ENCODE results near the gene TMPRSS13.
"Not testable (repeated sequence)": the region's sequence is repeated elsewhere in the genome, so short reads cannot be mapped to it uniquely, and the experiment has no call there.

The TMPRSS13 gene

DNA sequence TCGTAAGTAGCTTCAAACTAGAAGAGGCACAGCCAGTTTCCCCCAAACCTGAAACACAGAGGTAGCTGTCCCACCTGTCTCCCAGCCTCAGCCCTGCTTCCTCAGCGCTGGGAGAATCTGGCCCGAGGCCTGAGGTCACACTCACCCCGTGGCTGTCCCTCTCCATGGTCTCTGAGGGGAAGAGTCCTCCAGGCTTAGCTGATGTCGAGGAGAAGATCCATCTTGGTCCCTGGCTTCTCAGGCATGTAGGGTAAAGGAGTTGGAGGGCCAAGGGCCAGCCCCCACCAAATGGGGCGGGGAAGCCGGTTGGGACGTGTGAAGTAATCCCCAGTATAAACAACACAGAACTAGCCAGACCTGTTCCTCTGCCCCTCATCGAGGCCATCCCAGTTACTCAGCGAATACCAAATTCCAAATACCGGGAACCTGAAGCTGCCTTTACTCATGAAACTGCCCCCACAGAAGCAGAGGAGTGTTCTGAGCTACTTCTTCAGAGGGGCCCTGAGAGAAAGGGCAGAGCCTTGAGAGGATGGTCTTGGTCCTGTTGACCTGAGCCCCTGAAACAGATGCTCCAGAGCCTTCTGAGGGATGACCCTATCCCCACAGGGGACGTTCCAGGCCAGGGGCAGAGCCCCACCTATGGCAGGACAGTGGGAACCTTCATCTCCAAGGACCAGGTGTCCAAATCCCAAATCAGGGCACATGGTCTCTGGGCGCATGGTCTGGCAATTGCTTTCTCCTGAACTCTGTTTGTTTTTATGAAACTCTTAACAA, at the start of gene TMPRSS13:
TSS of gene TMPRSS13 (minus strand) at position 261 of the 774 bp plus-strand sequence. CDS start at position 166, 95 bp downstream.
- DNase-seq (ENCODE audit: low spot score), result no peak
- in situ Hi-C loops (cut with MboI; ENCODE audit: low pct_unique_long_range_greater_than_20kb, low sequenced_read_pairs, unreplicated experiment), result no loop called here
- TF ChIP-seq, protein P1, sequence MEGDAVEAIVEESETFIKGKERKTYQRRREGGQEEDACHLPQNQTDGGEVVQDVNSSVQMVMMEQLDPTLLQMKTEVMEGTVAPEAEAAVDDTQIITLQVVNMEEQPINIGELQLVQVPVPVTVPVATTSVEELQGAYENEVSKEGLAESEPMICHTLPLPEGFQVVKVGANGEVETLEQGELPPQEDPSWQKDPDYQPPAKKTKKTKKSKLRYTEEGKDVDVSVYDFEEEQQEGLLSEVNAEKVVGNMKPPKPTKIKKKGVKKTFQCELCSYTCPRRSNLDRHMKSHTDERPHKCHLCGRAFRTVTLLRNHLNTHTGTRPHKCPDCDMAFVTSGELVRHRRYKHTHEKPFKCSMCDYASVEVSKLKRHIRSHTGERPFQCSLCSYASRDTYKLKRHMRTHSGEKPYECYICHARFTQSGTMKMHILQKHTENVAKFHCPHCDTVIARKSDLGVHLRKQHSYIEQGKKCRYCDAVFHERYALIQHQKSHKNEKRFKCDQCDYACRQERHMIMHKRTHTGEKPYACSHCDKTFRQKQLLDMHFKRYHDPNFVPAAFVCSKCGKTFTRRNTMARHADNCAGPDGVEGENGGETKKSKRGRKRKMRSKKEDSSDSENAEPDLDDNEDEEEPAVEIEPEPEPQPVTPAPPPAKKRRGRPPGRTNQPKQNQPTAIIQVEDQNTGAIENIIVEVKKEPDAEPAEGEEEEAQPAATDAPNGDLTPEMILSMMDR (IDR thresholded peaks at IDR 0.05; ENCODE audit: extremely low read depth, insufficient read depth, missing control alignments), result no peak

DNA sequence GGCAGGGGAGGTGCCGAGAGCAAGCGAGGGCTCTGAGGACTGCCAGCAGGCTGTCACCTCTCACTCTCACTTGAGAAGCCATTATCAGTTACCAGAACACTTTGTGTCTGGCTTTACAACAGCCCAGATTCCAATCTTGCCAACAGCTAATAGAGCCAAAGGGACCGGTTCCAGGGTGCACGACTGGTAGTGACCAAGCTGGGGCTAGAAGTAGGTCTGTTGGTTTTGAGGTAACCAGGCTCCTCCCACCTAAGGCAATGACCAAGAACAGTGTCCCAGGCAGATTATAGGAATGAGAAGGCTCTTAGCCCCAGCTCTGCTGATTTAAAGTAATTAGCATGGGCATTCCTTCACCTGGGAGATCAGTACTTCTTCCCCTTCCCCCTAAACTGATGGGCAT, 49.8 kb upstream of the TMPRSS13 start:
- peak; percentile 22 for DNase-seq (ENCODE audit: low spot score)
- in situ Hi-C loops (cut with MboI; ENCODE audit: low pct_unique_long_range_greater_than_20kb, low sequenced_read_pairs, unreplicated experiment), result no loop called here
- TF ChIP-seq, protein P1 (IDR thresholded peaks at IDR 0.05; ENCODE audit: extremely low read depth, insufficient read depth, missing control alignments), result no peak

DNA sequence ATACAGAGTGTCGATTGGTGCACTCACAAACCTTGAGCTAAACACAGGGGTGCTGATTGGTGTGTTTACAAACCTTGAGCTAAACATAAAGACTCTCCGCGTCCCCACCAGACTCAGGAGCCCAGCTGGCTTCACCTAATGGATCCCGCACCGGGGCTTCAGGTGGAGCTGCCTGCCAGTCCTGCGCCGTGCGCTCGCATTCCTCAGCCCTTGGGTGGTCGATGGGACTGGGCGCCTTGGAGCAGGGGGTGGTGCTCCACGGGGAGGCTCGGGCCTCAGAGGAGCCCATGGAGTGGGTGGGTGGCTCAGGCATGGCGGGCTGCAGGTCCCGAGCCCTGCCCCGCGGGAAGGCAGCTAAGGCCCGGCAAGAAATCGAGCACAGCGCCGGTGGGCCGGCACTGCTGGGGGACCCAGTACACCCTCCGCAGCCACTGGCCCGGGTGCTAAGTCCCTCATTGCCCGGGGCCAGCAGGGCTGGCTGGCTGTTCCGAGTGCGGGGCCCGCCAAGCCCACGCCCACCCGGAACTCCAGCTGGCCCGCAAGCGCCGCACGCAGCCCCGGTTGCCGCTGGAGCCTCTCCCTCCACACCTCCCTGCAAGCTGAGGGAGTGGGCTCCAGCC, 49.2 kb upstream of the TMPRSS13 start:
- DNase-seq (ENCODE audit: low spot score); in situ Hi-C loops (cut with MboI; ENCODE audit: low pct_unique_long_range_greater_than_20kb, low sequenced_read_pairs, unreplicated experiment): not testable (repeated sequence)

DNA sequence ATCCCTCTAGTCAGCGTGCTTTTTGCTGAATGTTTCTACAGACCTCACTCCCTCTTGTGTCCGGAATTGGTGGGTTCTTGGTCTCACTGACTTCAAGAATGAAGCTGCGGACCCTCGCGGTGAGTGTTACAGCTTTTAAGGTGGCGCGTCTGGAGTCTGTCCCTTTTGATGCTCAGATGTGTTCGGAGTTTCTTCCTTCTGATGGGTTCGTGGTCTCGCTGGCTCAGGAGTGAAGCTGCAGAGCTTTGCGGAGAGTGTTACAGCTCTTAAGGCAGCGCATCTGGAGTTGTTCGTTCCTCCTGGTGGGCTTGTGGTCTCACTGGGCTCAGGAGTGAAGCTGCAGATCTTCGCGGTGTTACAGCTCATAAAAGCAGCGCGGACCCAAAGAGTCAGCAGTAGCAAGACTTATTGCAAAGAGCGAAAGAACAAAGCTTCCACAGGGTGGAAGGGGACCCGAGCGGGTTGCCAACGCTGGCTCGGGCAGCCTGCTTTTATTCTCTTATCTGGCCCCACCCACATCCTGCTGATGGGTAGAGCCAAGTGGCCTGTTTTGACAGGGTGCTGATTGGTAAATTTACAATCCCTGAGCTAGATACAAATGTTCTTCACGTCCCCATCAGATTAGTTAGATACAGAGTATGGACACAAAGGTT, 48.5 kb upstream of the TMPRSS13 start:
- DNase-seq (ENCODE audit: low spot score); in situ Hi-C loops (cut with MboI; ENCODE audit: low pct_unique_long_range_greater_than_20kb, low sequenced_read_pairs, unreplicated experiment): not testable (repeated sequence)

DNA sequence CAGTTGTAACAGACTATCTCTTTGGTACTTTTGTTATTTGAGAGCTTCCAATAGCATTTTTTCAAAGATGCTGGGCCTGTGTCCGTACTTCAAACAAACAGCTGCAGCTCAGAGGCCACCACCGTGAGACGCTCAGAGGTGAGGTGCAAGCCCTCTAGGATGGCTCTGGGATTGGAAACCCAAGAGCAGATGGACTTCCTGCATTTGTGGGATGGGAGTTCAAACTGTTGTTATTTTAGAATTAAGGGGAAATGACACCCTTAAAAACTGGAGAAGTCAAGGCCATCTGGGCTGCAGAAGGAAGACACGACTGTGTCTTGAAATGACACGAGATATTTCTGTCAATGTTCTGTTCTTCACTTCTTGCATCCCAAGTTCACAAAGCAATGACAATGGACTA, 47.8 kb upstream of the TMPRSS13 start:
- in situ Hi-C loops (cut with MboI; ENCODE audit: low pct_unique_long_range_greater_than_20kb, low sequenced_read_pairs, unreplicated experiment), result no loop called here
- no peak for DNase-seq (ENCODE audit: low spot score)

DNA sequence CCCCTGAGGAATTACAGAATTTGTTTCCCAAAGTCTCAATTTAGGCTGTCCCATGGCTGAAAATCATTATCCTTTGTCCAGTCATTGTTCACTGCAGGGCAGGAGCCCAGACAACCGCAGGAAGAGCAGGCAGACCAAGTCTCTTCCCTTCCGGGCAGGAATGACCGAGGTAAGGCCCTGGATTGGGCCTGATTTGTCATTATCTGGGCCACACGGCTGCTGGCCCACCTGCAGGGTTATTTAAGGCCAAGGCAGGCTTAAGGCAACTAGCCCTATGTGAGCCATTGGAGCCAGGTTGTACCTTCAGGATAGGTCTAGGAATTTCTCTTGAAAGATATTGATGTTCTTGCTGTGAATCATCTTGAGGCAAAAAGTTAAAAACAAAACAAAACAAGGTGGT, 47.2 kb upstream of the TMPRSS13 start:
- DNase-seq (ENCODE audit: low spot score), result no peak
- TF ChIP-seq, protein P1 (IDR thresholded peaks at IDR 0.05; ENCODE audit: extremely low read depth, insufficient read depth, missing control alignments), result no peak
- in situ Hi-C loops (cut with MboI; ENCODE audit: low pct_unique_long_range_greater_than_20kb, low sequenced_read_pairs, unreplicated experiment), result no loop called here

More for the DNA sequence above, 47.8 kb upstream of the TMPRSS13 start:
- TF ChIP-seq, protein P1 (IDR thresholded peaks at IDR 0.05; ENCODE audit: extremely low read depth, insufficient read depth, missing control alignments), result no peak

DNA sequence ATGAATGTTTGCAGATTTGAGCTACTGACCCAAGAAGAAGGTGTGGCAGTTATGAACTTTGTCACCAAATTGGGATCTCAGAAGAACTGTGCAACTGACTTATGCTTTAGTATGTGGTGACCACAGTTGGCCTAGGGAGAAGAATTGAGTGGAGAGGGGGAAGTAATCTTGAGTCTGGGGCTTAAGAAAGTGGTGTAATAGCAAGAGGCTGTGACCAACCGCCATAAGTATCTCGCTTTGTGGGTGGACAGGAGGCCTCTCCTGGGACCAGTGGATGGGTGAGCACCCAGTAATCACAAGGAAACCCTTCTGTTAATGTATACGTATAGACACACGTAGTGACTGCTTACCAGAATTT, 44.3 kb upstream of the TMPRSS13 start:
- in situ Hi-C loops (cut with MboI; ENCODE audit: low pct_unique_long_range_greater_than_20kb, low sequenced_read_pairs, unreplicated experiment), result no loop called here
- TF ChIP-seq, protein P1 (IDR thresholded peaks at IDR 0.05; ENCODE audit: extremely low read depth, insufficient read depth, missing control alignments), result no peak
- DNase-seq (ENCODE audit: low spot score), result no peak
